ENCODE measurements around the gene ARSK. TPM values are rescaled to one million over a fixed set of nuclear protein-coding genes. Genes with fewer than 3 reads are reported as not detected.

Gene ARSK
- total and polyA plus RNA-seq, 2 of the 13 experiments (the other 11 are each of a cell fraction or from before 2014, with no cell fraction given), result 7.9 TPM

DNA sequence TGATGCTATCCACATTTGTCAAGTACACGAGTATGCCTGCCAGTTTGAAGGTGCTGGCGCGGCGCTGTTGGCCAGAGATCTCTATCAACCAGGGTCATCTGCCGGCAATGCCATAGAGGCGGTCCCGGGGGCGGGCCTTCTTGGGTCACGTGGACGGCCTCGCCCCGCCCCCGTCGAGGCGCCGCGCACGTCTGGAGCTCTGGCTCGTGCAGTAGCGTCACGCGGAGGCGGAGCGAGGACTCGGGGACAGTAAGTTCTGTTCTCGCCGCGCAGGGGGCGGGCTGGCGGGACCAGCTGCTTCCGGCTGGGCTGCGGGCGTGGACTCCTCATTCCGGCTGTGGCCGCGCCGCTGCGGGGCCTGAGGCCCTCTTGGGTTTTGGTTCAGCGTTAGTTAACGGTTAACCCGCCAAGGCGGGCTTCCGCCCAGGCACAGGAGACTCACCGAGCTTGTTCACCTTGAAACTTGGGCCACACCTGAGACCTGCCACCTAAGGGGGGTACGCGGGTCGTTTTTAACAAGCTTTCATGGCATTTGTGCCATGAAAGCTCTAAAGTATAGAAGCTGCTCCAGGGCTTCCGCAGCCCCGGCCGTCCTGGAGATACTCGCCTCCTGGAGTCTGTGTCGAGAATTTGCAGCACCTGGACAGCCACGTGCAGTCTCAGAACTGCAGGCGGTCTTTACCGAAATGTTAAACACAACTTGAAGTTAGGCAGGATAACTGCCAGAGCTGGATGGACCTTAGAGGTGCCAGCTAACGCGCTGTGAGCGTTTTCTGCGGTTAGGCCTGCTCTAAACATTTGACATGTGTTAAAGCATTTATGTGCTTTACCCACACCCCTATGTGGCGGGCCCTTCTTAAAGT, 91.9 kb downstream of the ARSK start, which contains the start of gene RFESD (continued):
- TF ChIP-seq, protein P1, sequence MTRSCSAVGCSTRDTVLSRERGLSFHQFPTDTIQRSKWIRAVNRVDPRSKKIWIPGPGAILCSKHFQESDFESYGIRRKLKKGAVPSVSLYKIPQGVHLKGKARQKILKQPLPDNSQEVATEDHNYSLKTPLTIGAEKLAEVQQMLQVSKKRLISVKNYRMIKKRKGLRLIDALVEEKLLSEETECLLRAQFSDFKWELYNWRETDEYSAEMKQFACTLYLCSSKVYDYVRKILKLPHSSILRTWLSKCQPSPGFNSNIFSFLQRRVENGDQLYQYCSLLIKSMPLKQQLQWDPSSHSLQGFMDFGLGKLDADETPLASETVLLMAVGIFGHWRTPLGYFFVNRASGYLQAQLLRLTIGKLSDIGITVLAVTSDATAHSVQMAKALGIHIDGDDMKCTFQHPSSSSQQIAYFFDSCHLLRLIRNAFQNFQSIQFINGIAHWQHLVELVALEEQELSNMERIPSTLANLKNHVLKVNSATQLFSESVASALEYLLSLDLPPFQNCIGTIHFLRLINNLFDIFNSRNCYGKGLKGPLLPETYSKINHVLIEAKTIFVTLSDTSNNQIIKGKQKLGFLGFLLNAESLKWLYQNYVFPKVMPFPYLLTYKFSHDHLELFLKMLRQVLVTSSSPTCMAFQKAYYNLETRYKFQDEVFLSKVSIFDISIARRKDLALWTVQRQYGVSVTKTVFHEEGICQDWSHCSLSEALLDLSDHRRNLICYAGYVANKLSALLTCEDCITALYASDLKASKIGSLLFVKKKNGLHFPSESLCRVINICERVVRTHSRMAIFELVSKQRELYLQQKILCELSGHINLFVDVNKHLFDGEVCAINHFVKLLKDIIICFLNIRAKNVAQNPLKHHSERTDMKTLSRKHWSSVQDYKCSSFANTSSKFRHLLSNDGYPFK (CRISPR knock-in tag; IDR thresholded peaks at IDR 0.05; ENCODE audit: borderline replicate concordance), result peak; percentile 57; the same call in 1 of the 2 replicates
- 0 out of 2 replicates have a peak, but pooled peaks have one; percentile 44 for TF ChIP-seq ZNF274 (CRISPR knock-in tag; IDR thresholded peaks at IDR 0.05)
- peak; percentile 57; the same call in 1 of the 2 replicates for TF ChIP-seq ZNF451 (CRISPR knock-in tag; IDR thresholded peaks at IDR 0.05)
- TF ChIP-seq MAFG (CRISPR knock-in tag; IDR thresholded peaks at IDR 0.05), result no peak
- TF ChIP-seq, protein P2, sequence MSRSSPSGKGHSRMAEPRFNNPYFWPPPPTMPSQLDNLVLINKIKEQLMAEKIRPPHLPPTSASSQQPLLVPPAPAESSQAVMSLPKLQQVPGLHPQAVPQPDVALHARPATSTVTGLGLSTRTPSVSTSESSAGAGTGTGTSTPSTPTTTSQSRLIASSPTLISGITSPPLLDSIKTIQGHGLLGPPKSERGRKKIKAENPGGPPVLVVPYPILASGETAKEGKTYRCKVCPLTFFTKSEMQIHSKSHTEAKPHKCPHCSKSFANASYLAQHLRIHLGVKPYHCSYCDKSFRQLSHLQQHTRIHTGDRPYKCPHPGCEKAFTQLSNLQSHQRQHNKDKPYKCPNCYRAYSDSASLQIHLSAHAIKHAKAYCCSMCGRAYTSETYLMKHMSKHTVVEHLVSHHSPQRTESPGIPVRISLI (CRISPR knock-in tag; IDR thresholded peaks at IDR 0.05; ENCODE audit: borderline replicate concordance), result no peak
- no peak for TF ChIP-seq ZSCAN12 (CRISPR knock-in tag; IDR thresholded peaks at IDR 0.05)
- no peak for TF ChIP-seq MAFK (conservative IDR thresholded peaks at IDR 0.05 in 1 of 2, IDR thresholded peaks at IDR 0.05 in 1 of 2; ENCODE audit: low read length in 2 of 2)
- TF ChIP-seq NONO (IDR thresholded peaks at IDR 0.05), result no peak
- peak; percentile 89 for TF ChIP-seq NONO (CRISPR knock-in tag; conservative IDR thresholded peaks at IDR 0.05)
- no peak for TF ChIP-seq ZFYVE20 (CRISPR knock-in tag; IDR thresholded peaks at IDR 0.05; ENCODE audit: borderline replicate concordance, low read depth)
- TF ChIP-seq RBM39 (IDR thresholded peaks at IDR 0.05; ENCODE audit: low read depth, low read length, poor library complexity, severe bottlenecking), result peak; percentile 78
- TF ChIP-seq ZBTB8A (CRISPR knock-in tag; IDR thresholded peaks at IDR 0.05; ENCODE audit: borderline replicate concordance, low read depth), result no peak
- TF ChIP-seq ZNF33A (CRISPR knock-in tag; IDR thresholded peaks at IDR 0.05; ENCODE audit: borderline replicate concordance), result no peak
- TF ChIP-seq FOXA1 (IDR thresholded peaks at IDR 0.05), result no peak
- peak; percentile 31 for TF ChIP-seq FOXA1 (CRISPR knock-in tag; IDR thresholded peaks at IDR 0.05)
- TF ChIP-seq CERS6 (CRISPR knock-in tag; IDR thresholded peaks at IDR 0.05), result no peak
- no peak for TF ChIP-seq NCOA5 (CRISPR knock-in tag; IDR thresholded peaks at IDR 0.05)
- no peak for TF ChIP-seq HMGA1 (CRISPR knock-in tag; conservative IDR thresholded peaks at IDR 0.05)
- TF ChIP-seq ZNF10 (CRISPR knock-in tag; IDR thresholded peaks at IDR 0.05; ENCODE audit: borderline replicate concordance, low read depth), result no peak
- TF ChIP-seq ZNF768 (CRISPR knock-in tag; IDR thresholded peaks at IDR 0.05), result no peak
- TF ChIP-seq XBP1 (CRISPR knock-in tag; IDR thresholded peaks at IDR 0.05), result 0 out of 2 replicates have a peak, but pooled peaks have one; percentile 14
- TF ChIP-seq ZNF3 (CRISPR knock-in tag; IDR thresholded peaks at IDR 0.05), result no peak
- no peak for TF ChIP-seq SNRNP70 (IDR thresholded peaks at IDR 0.05; ENCODE audit: low read depth, low read length)
- no peak for TF ChIP-seq ZNF546 (CRISPR knock-in tag; conservative IDR thresholded peaks at IDR 0.05)
- peak; percentile 86 for TF ChIP-seq ZFY (CRISPR knock-in tag; IDR thresholded peaks at IDR 0.05)
- TF ChIP-seq ZNF510 (CRISPR knock-in tag; IDR thresholded peaks at IDR 0.05; ENCODE audit: low read depth), result 0 out of 2 replicates have a peak, but pooled peaks have one; percentile 30
- peak; percentile 65 for TF ChIP-seq GATAD1 (CRISPR knock-in tag; IDR thresholded peaks at IDR 0.05)

Data from HepG2 (cell line).